HCT116 (cell line): ENCODE results near the gene PRR12. TPM values are rescaled to one million over a fixed set of nuclear protein-coding genes. Genes with fewer than 3 reads are reported as not detected.

ENCODE experiments used
- ATAC-seq: fragments of 200-7000 bp; cut with Tn5 transposase; 2 replicates; pipeline ENCODE4 v1.9.1; 2020; ENCODE audit warnings: mild to moderate bottlenecking, moderate library complexity
- BruUV-seq: library from RNA; stranded (reverse); fragments of 400-500 nt; replicated peaks from 2 replicates; lab custom pipeline; 2021; lab: Mats Ljungman, UMichigan
- CTCF ChIA-PET: fragments of 300-600 bp; sonication (Branson Sonifier 250); formaldehyde crosslinking; loops from one replicate; lab custom pipeline; 2021; ENCODE audit warnings: antibody characterized with exemption; lab: Charles Lee
- POLR2A ChIA-PET: fragments of 300-600, 350-600 bp; sonication (Branson Sonifier 250); formaldehyde crosslinking; loops from one replicate; lab custom pipeline; 2021; ENCODE audit warnings: antibody characterized with exemption; lab: Charles Lee
- RAD21 ChIA-PET, 2 experiments: fragments of 300-600 bp; sonication (Branson Sonifier 250); formaldehyde crosslinking; loops; one replicate each; lab custom pipeline; 2023; ENCODE audit warnings: low total read pairs in 2 of 2; ENCODE audit not compliant: uncharacterized antibody in 2 of 2, unreplicated experiment in 2 of 2, low non-redundant PET in 1 of 2; lab: Charles Lee
- DNase-seq: peaks from one replicate; pipeline ENCODE4 v3.0.0-alpha.2; 2010; ENCODE audit warnings: low read depth, low spot score
- H2AFZ ChIP-seq: fragments of 200-600 bp; shearing (Covaris generic), sonication (generic); 2 replicates; pipeline ENCODE4 v1.6.1; 2017; ENCODE audit warnings: low read depth, mixed run types, mixed read lengths, antibody characterized with exemption, low read length; ENCODE audit not compliant: poor library complexity, severe bottlenecking
- H3K27ac ChIP-seq: 2 replicates; pipeline ENCODE4 v1.5.1; 2012; ENCODE audit warnings: low read depth, low read length
- H3K27me3 ChIP-seq: fragments of 200-600 bp; sonication (generic); 2 replicates; pipeline ENCODE4 v1.6.1; 2016; ENCODE audit warnings: mixed run types, low read length, mixed read lengths; ENCODE audit not compliant: insufficient read depth
- H3K36me3 ChIP-seq, 2 experiments: fragments of 200-500 bp in 1 of 2; fragments of 200-600 bp in 1 of 2; sonication (Bioruptor generic) in 1 of 2; sonication (generic) in 1 of 2; 2 replicates each; pipeline versions ENCODE4 v1.5.1 to v1.6.1; 2014 to 2016; ENCODE audit warnings: low read length in 2 of 2, inconsistent platforms in 1 of 2, mixed read lengths in 1 of 2, mixed run types in 1 of 2; ENCODE audit not compliant: insufficient read depth in 2 of 2, control insufficient read depth in 1 of 2
- H3K4me1 ChIP-seq, 2 experiments: fragments of 200-600 bp in 1 of 2; sonication (generic) in 1 of 2; 2 replicates each; pipeline versions ENCODE4 v1.5.1 to v1.6.1; 2012 to 2017; ENCODE audit warnings: low read length in 2 of 2, inconsistent platforms in 1 of 2, mild to moderate bottlenecking in 1 of 2, mixed read lengths in 1 of 2, mixed run types in 1 of 2, moderate library complexity in 1 of 2; ENCODE audit not compliant: insufficient read depth in 2 of 2, control insufficient read depth in 1 of 2
- H3K4me2 ChIP-seq: fragments of 200-600 bp; sonication (generic); 2 replicates; pipeline ENCODE4 v1.6.1; 2017; ENCODE audit warnings: mixed run types, low read length, mixed read lengths
- H3K4me3 ChIP-seq, 2 experiments: fragments of 200-600 bp in 1 of 2; sonication (generic) in 1 of 2; replicated peaks in 1 of 2; 2 replicates each; pipeline ENCODE4 v1.5.1; 2011 to 2016; ENCODE audit warnings: low read length in 2 of 2, control low read depth in 1 of 2, low read depth in 1 of 2, mild to moderate bottlenecking in 1 of 2, mixed read lengths in 1 of 2, mixed run types in 1 of 2
- H3K79me2 ChIP-seq: fragments of 200-600 bp; sonication (generic); 2 replicates; pipeline ENCODE4 v1.6.1; 2017; ENCODE audit warnings: mild to moderate bottlenecking, mixed run types, low read length, moderate library complexity, mixed read lengths; ENCODE audit not compliant: insufficient read depth
- H3K9ac ChIP-seq: fragments of 200-600 bp; sonication (generic); 2 replicates; pipeline ENCODE4 v1.6.1; 2016; ENCODE audit warnings: low read length, mixed read lengths
- H3K9me2 ChIP-seq: fragments of 200-600 bp; sonication (generic), shearing (Covaris generic); 2 replicates; pipeline ENCODE4 v1.6.1; 2017; ENCODE audit warnings: mixed run types, mild to moderate bottlenecking, moderate library complexity; ENCODE audit not compliant: insufficient read depth
- H3K9me3 ChIP-seq, 2 experiments: fragments of 200-500 bp in 1 of 2; fragments of 200-600 bp in 1 of 2; sonication (Bioruptor generic) in 1 of 2; sonication (generic) in 1 of 2; 2 replicates each; pipeline ENCODE4 v1.6.1; 2014 to 2017; ENCODE audit warnings: low read length in 2 of 2, mixed read lengths in 2 of 2, inconsistent platforms in 1 of 2, low read depth in 1 of 2, mild to moderate bottlenecking in 1 of 2, mixed run types in 1 of 2, moderate library complexity in 1 of 2; ENCODE audit not compliant: control insufficient read depth in 1 of 2, insufficient read depth in 1 of 2
- H4K20me1 ChIP-seq: fragments of 200-600 bp; sonication (generic), shearing (Covaris generic); 2 replicates; pipeline ENCODE4 v1.6.1; 2017; ENCODE audit warnings: mixed run types, mild to moderate bottlenecking, moderate library complexity; ENCODE audit not compliant: insufficient read depth
- CEBPB ChIP-seq: IDR thresholded peaks from 2 replicates; pipeline ENCODE4 v1.6.1; 2012; ENCODE audit warnings: low read depth
- EZH2phosphoT487 ChIP-seq: fragments of 200-600 bp; IDR thresholded peaks from 2 replicates; pipeline ENCODE4 v1.6.1; 2018; ENCODE audit warnings: antibody characterized with exemption, borderline replicate concordance
- POLR2A ChIP-seq: IDR thresholded peaks from 2 replicates; pipeline ENCODE4 v1.7.0; 2011; ENCODE audit warnings: borderline replicate concordance; ENCODE audit not compliant: insufficient read depth, insufficient read length; ENCODE audit errors: extremely low read depth
- SRF ChIP-seq: IDR thresholded peaks from 2 replicates; pipeline ENCODE4 v1.6.1; 2012; ENCODE audit warnings: low read depth
- ZNF274 ChIP-seq: fragments of 200-500 bp; sonication (Bioruptor generic); IDR thresholded peaks from 2 replicates; pipeline ENCODE4 v1.6.1; 2014; ENCODE audit warnings: mild to moderate bottlenecking, low read depth, low read length, inconsistent platforms
- intact Hi-C: fragments of 100-400 bp; cut with micrococcal nuclease; formaldehyde crosslinking; loops from 2 replicates; pipeline ENCODE4 v1.10.0; 2022
- total RNA-seq: library from RNA; stranded (reverse); gene quantifications from one replicate; pipeline ENCODE4 v1.2.1, GENCODE V29; 2021; ENCODE audit not compliant: unreplicated experiment
- TF ChIP-seq, protein P1 (sequence below), 3 experiments: fragments of 200-600 bp in 1 of 3; sonication (generic) in 1 of 3; IDR thresholded peaks in 2 of 3; conservative IDR thresholded peaks in 1 of 3; 2 replicates each; pipeline ENCODE4 v1.5.1; 2012 to 2017; ENCODE audit warnings: low read depth in 2 of 3, low read length in 2 of 3, antibody characterized with exemption in 1 of 3, borderline replicate concordance in 1 of 3, control low read depth in 1 of 3, mild to moderate bottlenecking in 1 of 3, mixed read lengths in 1 of 3, mixed run types in 1 of 3, moderate library complexity in 1 of 3; ENCODE audit not compliant: insufficient read depth in 1 of 3
- TF ChIP-seq, protein P2 (sequence below): IDR thresholded peaks from 2 replicates; pipeline ENCODE4 v1.6.1; 2012

The PRR12 gene
- total RNA-seq, 1 experiment from 2014 or later = 26.9 TPM

DNA sequence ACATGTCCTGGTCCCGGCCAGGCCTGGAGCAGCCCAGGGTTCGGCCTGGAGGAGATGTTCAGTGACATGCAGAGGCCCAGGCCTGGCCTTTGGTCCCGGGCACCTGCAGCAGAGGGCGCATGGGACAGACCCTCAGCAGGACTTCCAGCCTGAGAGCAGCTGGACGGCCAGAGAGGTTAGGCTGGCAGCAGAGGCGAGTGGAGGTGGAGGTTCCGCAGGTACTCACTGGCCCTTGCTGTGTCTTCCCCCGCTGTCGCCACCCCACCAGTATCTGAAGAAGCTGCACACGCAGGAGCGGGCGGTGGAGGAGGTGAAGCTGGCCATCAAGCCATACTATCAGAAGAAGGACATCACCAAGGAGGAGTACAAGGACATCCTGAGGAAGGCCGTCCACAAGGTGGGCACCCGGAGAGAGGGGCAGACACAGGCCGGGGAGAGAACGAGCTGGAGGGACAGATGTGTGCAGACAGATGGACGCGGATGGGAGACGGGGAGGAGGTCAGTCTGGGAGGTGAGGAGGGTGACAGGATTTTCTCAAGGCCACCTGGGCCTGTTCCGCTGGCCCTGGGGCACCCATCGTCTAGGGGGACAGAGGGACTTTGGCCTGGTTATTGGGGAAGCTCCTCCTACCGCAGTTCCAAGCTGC lies 66.6 kb downstream of the PRR12 start:
- TF ChIP-seq, protein P1, sequence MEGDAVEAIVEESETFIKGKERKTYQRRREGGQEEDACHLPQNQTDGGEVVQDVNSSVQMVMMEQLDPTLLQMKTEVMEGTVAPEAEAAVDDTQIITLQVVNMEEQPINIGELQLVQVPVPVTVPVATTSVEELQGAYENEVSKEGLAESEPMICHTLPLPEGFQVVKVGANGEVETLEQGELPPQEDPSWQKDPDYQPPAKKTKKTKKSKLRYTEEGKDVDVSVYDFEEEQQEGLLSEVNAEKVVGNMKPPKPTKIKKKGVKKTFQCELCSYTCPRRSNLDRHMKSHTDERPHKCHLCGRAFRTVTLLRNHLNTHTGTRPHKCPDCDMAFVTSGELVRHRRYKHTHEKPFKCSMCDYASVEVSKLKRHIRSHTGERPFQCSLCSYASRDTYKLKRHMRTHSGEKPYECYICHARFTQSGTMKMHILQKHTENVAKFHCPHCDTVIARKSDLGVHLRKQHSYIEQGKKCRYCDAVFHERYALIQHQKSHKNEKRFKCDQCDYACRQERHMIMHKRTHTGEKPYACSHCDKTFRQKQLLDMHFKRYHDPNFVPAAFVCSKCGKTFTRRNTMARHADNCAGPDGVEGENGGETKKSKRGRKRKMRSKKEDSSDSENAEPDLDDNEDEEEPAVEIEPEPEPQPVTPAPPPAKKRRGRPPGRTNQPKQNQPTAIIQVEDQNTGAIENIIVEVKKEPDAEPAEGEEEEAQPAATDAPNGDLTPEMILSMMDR (IDR thresholded peaks at IDR 0.05 in 2 of 3, conservative IDR thresholded peaks at IDR 0.05 in 1 of 3; ENCODE audit: borderline replicate concordance in 1 of 3, insufficient read depth in 1 of 3, low read depth in 2 of 3, low read length in 2 of 3) = no peak
- TF ChIP-seq EZH2phosphoT487 = no peak
- no peak for TF ChIP-seq ZNF274
- no peak for TF ChIP-seq POLR2A
- TF ChIP-seq, protein P2, sequence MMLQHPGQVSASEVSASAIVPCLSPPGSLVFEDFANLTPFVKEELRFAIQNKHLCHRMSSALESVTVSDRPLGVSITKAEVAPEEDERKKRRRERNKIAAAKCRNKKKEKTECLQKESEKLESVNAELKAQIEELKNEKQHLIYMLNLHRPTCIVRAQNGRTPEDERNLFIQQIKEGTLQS = no peak
- no peak for TF ChIP-seq SRF
- no peak for TF ChIP-seq CEBPB
- Histone ChIP-seq H3K4me3 (no peak overlapping the region), H3K36me3 (peaks cover 29 to 65% of the 10 kb centered on the region in 2 experiments; a peak in 3 of 4 replicates), H3K9me2 (no peaks in the 10 kb centered on the region), H2AFZ (no peak overlapping the region), H3K4me1 (no peaks in the 10 kb centered on the region), H3K9me3 (no peaks in the 10 kb centered on the region), H4K20me1 (no peaks in the 10 kb centered on the region), H3K27me3 (no peaks in the 10 kb centered on the region), H3K27ac (no peak overlapping the region), H3K4me2 (no peak overlapping the region), H3K9ac (no peak overlapping the region), H3K79me2 (peaks cover 9% of the 10 kb centered on the region; the same call in 1 of the 2 replicates)
- no TSS peak for BruUV-seq
- CTCF ChIA-PET = no interaction called here
- POLR2A ChIA-PET = interaction anchor here (0.9 to 2.8 kb wide), 3 partner anchors 8 to 17 kb away, joined by 3 to 8 read pairs (median 4); partner anchors contain the start of genes RRAS and SCAF1
- intact Hi-C loops = no loop called here
- ATAC-seq (no peak), DNase-seq (no peak)
- RAD21 ChIA-PET = no interaction called here
